ENCODE measurements around the gene COPB1.

GRCh38 chr11:14443638-14444037, 56.0 kb downstream of the COPB1 start:
- TF ChIP-seq YY1 (IDR thresholded peaks at IDR 0.05; ENCODE audit: low read depth) (no peak), CTCF (IDR thresholded peaks at IDR 0.05) (no peak), USF2 (IDR thresholded peaks at IDR 0.05; ENCODE audit: borderline replicate concordance, low read depth, low read length) (no peak)
